Immature natural killer cell (primary cell): ENCODE measurements around the gene ENSA. TPM values are rescaled to one million over a fixed set of nuclear protein-coding genes. Genes with fewer than 3 reads are reported as not detected.
A peak's percentile ranks its signal among the peaks of the same experiment; 100 is the strongest.
"Not testable (repeated sequence)": the region's sequence is repeated elsewhere in the genome, so short reads cannot be mapped to it uniquely, and the experiment has no call there.

Source experiments
- DNase-seq, 3 donors: peaks; one replicate each; pipeline ENCODE4 v3.0.0; 2022; ENCODE audit warnings: mixed read lengths in 1 of 3
- H3K27ac Mint-ChIP-seq, 6 donors: one replicate each; pipeline ENCODE4 v1.8.0; 2020; ENCODE audit warnings: mixed read lengths in 6 of 6, mild to moderate bottlenecking in 5 of 6, inconsistent platforms in 4 of 6, moderate library complexity in 3 of 6
- H3K27me3 Mint-ChIP-seq, 3 donors: one replicate each; pipeline ENCODE4 v1.8.0; 2020 to 2021; ENCODE audit warnings: low read depth in 3 of 3, mild to moderate bottlenecking in 3 of 3, mixed read lengths in 3 of 3, moderate library complexity in 3 of 3, inconsistent platforms in 1 of 3
- H3K36me3 Mint-ChIP-seq, 3 donors: one replicate each; pipeline ENCODE4 v1.8.0; 2020; ENCODE audit warnings: mixed read lengths in 3 of 3, inconsistent platforms in 2 of 3, mild to moderate bottlenecking in 2 of 3
- H3K4me1 Mint-ChIP-seq, 2 donors: one replicate each; pipeline ENCODE4 v1.8.0; 2020; ENCODE audit warnings: inconsistent platforms in 2 of 2, mild to moderate bottlenecking in 2 of 2, mixed read lengths in 2 of 2, moderate library complexity in 1 of 2
- H3K4me3 Mint-ChIP-seq, 5 donors: one replicate each; pipeline ENCODE4 v1.8.0; 2020; ENCODE audit warnings: mild to moderate bottlenecking in 5 of 5, mixed read lengths in 5 of 5, inconsistent platforms in 3 of 5, moderate library complexity in 3 of 5
- H3K9me3 Mint-ChIP-seq, 6 donors: one replicate each; pipeline ENCODE4 v1.8.0; 2020; ENCODE audit warnings: mild to moderate bottlenecking in 6 of 6, mixed read lengths in 6 of 6, inconsistent platforms in 4 of 6, moderate library complexity in 3 of 6
- polyA plus RNA-seq, 3 donors: library from polyadenylated mRNA; unstranded; fragments of 300-500 nt; fragmentation: Illumina TruSeq; gene quantifications; one replicate each; pipeline ENCODE4 v1.2.3, GENCODE V29; 2021

ENSA gene
- polyA plus RNA-seq, 3 donors from 2014 or later = 52.2 to 97.5 (median 82.3) TPM

GRCh38 chr1:150582371-150582770 is 47.0 kb downstream of the ENSA start:
- Mint-ChIP-seq H3K4me1 (peaks cover 20 to 21% of the 10 kb centered on the region in 2 donors), H3K27me3 (peaks cover 11 to 24% (median 19%) of the 10 kb centered on the region in 3 donors), H3K9me3 (peaks cover 0 to 2% (median 0%) of the 10 kb centered on the region in 6 donors), H3K36me3 (peaks cover 16 to 23% (median 16%) of the 10 kb centered on the region in 3 donors), H3K4me3 (no peak overlapping the region), H3K27ac (peak overlapping the region in 4 of 6 donors; percentile 25 to 76 (median 37))
- no peak for DNase-seq

DNA sequence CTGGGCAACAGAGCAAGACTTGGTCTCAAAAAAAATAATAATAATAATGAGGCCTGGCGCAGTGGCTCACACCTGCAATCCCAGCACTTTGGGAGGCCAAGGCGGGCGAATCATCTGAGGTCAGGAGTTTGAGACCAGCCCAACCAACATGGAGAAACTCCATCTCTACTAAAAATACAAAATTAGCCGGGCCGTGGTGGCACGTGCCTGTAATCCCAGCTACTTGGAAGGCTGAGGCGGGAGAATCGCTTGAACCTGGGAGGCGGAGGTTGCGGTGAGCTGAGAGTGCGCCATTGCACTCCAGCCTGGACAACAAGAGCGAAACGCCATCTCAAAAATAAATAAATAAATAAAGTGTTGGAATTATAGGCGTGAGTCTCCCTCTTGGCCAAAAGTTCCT is 47.5 kb downstream of the ENSA start:
- H3K9me3 Mint-ChIP-seq, H3K4me3 Mint-ChIP-seq, DNase-seq: not testable (repeated sequence)
- Mint-ChIP-seq H3K27me3 (peaks cover 11 to 28% (median 22%) of the 10 kb centered on the region in 3 donors), H3K36me3 (peaks cover 20 to 27% (median 20%) of the 10 kb centered on the region in 3 donors), H3K27ac (peak overlapping the region in 2 of 6 donors; percentile 21 to 46), H3K4me1 (peaks cover 24 to 25% of the 10 kb centered on the region in 2 donors)

DNA sequence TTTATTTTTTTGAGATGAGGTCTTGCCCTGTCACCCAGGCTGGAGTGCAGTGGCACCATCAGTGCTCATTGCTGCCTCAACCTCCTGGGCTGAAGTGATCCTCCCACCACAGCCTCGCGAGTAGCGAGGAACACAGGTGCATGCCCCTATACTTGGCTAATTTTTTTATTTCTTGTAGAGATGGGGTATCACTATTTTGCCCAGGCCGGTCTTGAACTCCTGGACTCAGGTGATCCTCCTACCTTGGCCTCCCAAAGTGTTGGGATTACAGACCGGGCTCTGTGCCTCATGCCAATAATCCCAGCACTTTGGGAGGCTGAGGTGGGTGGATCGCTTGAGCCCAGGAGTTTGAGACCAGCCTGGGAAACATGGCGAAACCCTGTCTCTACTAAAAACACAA is 48.0 kb downstream of the ENSA start:
- Mint-ChIP-seq H3K36me3 (peaks cover 25 to 31% (median 25%) of the 10 kb centered on the region in 3 donors), H3K27me3 (peaks cover 11 to 29% (median 25%) of the 10 kb centered on the region in 3 donors), H3K4me1 (peaks cover 29 to 30% of the 10 kb centered on the region in 2 donors)
- not testable (repeated sequence) for H3K27ac Mint-ChIP-seq, DNase-seq, H3K9me3 Mint-ChIP-seq, H3K4me3 Mint-ChIP-seq

GRCh38 chr1:150580966-150581365 is 48.4 kb downstream of the ENSA start:
- peaks cover 30 to 36% (median 30%) of the 10 kb centered on the region in 3 donors for H3K36me3 Mint-ChIP-seq
- DNase-seq, H3K9me3 Mint-ChIP-seq: not testable (repeated sequence)
- peak overlapping the region in 4 of 5 donors; percentile 78 to 99 (median 84) for H3K4me3 Mint-ChIP-seq
- H3K4me1 Mint-ChIP-seq = peaks cover 33 to 34% of the 10 kb centered on the region in 2 donors
- peaks cover 11 to 27% (median 25%) of the 10 kb centered on the region in 3 donors for H3K27me3 Mint-ChIP-seq
- peak overlapping the region; percentile 93 to 99 (median 96) for H3K27ac Mint-ChIP-seq

DNA sequence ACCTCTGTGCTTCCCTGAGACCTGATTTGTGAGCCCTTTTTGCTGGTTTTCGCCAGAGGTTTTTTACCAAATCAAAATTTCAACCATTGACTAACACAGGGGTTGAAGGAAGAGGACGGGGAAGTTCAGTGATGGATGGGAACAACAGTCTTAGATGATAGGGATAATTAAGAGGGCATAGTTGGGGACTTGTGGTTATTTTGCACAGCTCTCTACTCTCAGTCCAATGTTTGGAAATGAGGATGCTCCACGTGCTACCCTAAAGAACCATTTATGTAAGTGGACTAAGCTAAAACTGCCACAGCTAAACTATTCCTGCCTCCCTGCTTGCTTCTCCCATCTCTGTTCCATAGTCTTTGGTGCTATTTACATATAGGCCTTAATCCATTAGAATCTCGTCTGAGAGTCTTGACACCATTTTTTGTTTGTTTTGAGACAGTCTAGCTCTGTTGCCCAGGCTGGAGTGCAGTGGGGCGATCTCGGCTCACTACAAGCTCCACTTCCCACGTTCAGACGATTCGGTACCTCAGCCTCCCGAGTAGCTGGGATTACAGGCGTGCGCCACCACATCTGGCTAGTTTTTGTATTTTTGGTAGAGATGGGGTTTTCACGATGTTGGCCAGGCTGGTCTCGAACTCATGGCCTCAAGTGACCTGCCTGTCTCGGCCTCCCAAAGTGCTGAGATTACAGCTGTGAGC is 49.3 kb downstream of the ENSA start:
- peak overlapping the region; percentile 93 to 99 (median 96) for H3K27ac Mint-ChIP-seq
- peaks cover 42 to 43% of the 10 kb centered on the region in 2 donors for H3K4me1 Mint-ChIP-seq
- no peaks in the 10 kb centered on the region for H3K9me3 Mint-ChIP-seq
- H3K4me3 Mint-ChIP-seq = peak overlapping the region; percentile 78 to 99 (median 85)
- peaks cover 11 to 31% (median 27%) of the 10 kb centered on the region in 3 donors for H3K27me3 Mint-ChIP-seq
- H3K36me3 Mint-ChIP-seq = peaks cover 37 to 41% (median 39%) of the 10 kb centered on the region in 3 donors
- no peak for DNase-seq

DNA sequence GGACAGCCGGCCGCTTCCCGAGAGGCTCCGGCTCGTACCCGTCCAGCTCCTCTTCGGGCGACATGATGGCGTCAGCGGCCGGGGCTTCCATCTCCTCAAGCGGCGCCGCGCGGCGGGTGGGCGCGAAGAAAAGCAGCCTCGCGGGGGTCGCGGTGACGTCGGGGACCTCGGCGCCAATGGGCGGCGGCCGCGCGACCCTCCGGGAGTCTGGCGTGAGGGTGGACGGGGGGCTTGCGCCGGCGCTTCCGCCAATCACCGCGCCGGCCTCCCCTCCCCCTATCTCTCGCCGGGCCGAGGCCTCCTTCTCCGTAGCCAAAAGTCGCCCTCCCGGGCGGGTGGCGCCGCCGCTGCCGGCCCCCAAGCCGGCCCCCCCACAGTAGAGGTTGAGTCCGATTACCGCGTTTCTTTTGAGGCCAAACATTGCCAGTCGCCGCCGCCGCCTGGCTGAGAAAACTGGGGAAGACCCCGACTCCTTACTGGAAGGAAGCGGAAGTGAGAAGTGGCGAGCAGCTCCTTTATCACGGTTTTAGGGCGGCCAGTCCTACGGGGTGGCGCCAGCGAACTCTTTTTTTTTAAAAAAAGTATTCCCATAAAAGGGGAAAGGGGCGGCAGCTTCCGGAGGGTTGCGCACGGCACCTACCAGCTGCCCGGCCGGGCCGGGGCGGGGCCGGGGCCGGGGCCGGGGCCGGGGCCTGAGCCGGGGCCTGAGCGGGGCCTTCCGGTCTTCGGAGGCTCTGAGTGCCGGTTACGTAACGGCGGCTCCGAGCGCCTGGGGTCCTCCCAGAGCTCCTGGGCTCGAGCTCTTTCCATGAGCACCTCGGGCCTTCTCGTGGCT is 50.1 kb downstream of the ENSA start, which contains the start of gene MCL1:
Gene MCL1, minus strand, starts transcription at position 501 of the 835 bp plus-strand sequence. Its CDS starts 80 bp downstream, at position 421.
- peak; percentile 91 for DNase-seq
- Mint-ChIP-seq H3K4me1 (peaks cover 49 to 51% of the 10 kb centered on the region in 2 donors), H3K27ac (peak within 1 kb of the TSS; percentile 93 to 99 (median 98)), H3K9me3 (no peaks in the 10 kb centered on the region), H3K27me3 (peaks cover 11 to 35% (median 32%) of the 10 kb centered on the region in 3 donors), H3K36me3 (peaks cover 44 to 48% (median 46%) of the 10 kb centered on the region in 3 donors), H3K4me3 (peak within 1 kb of the TSS; percentile 96 to 99 (median 98))

GRCh38 chr1:150578272-150579109 is 50.9 kb downstream of the ENSA start:
- DNase-seq = peak; percentile 46 to 60 (median 56)
- Mint-ChIP-seq H3K4me1 (peaks cover 56 to 59% of the 10 kb centered on the region in 2 donors), H3K36me3 (peaks cover 44 to 52% (median 48%) of the 10 kb centered on the region in 3 donors)

GRCh38 chr1:150577557-150578271 is 51.7 kb downstream of the ENSA start:
- H3K4me3 Mint-ChIP-seq = peak overlapping the region; percentile 96 to 99 (median 98)

More at GRCh38 chr1:150578272-150579109, 50.9 kb downstream of the ENSA start:
- Mint-ChIP-seq H3K27me3 (peaks cover 11 to 37% (median 35%) of the 10 kb centered on the region in 3 donors), H3K27ac (peak overlapping the region; percentile 89 to 98 (median 96)), H3K4me3 (peak overlapping the region; percentile 96 to 99 (median 98)), H3K9me3 (no peaks in the 10 kb centered on the region)

GRCh38 chr1:150576794-150577556 is 52.4 kb downstream of the ENSA start:
- no peak for DNase-seq
- Mint-ChIP-seq H3K4me3 (peak overlapping the region; percentile 96 to 99 (median 98)), H3K27ac (peak overlapping the region; percentile 89 to 98 (median 96)), H3K9me3 (no peaks in the 10 kb centered on the region), H3K27me3 (peaks cover 11 to 48% (median 35%) of the 10 kb centered on the region in 3 donors), H3K4me1 (peaks cover 70 to 72% of the 10 kb centered on the region in 2 donors), H3K36me3 (peaks cover 50 to 60% (median 54%) of the 10 kb centered on the region in 3 donors)

More at GRCh38 chr1:150577557-150578271, 51.7 kb downstream of the ENSA start:
- Mint-ChIP-seq H3K9me3 (no peaks in the 10 kb centered on the region), H3K27me3 (peaks cover 11 to 45% (median 35%) of the 10 kb centered on the region in 3 donors), H3K4me1 (peaks cover 64 to 67% of the 10 kb centered on the region in 2 donors), H3K27ac (peak overlapping the region; percentile 89 to 98 (median 96)), H3K36me3 (peaks cover 49 to 56% (median 54%) of the 10 kb centered on the region in 3 donors)
- peak in 2 of 3 donors; percentile 55 to 59 for DNase-seq

GRCh38 chr1:150576367-150576711 is 53.1 kb downstream of the ENSA start:
- Mint-ChIP-seq H3K27ac (peak overlapping the region; percentile 89 to 98 (median 96)), H3K36me3 (peaks cover 50 to 60% (median 54%) of the 10 kb centered on the region in 3 donors), H3K27me3 (peaks cover 11 to 50% (median 35%) of the 10 kb centered on the region in 3 donors), H3K4me3 (peak overlapping the region; percentile 96 to 99 (median 98)), H3K4me1 (peaks cover 72% of the 10 kb centered on the region in 2 donors), H3K9me3 (no peaks in the 10 kb centered on the region)
- DNase-seq = no peak

- peaks cover 50 to 60% (median 54%) of the 10 kb centered on the region in 3 donors for H3K36me3 Mint-ChIP-seq
- peaks cover 11 to 56% (median 35%) of the 10 kb centered on the region in 3 donors for H3K27me3 Mint-ChIP-seq
- H3K9me3 Mint-ChIP-seq = no peaks in the 10 kb centered on the region
- H3K27ac Mint-ChIP-seq = peak overlapping the region; percentile 81 to 98 (median 94)
- DNase-seq = no peak
- peak overlapping the region; percentile 96 to 99 (median 98) for H3K4me3 Mint-ChIP-seq
- H3K4me1 Mint-ChIP-seq = peaks cover 75 to 76% of the 10 kb centered on the region in 2 donors
Observed at GRCh38 chr1:150575518-150576366, 53.7 kb downstream of the ENSA start.
